ENCODE results near the gene ZBTB1.

DNA sequence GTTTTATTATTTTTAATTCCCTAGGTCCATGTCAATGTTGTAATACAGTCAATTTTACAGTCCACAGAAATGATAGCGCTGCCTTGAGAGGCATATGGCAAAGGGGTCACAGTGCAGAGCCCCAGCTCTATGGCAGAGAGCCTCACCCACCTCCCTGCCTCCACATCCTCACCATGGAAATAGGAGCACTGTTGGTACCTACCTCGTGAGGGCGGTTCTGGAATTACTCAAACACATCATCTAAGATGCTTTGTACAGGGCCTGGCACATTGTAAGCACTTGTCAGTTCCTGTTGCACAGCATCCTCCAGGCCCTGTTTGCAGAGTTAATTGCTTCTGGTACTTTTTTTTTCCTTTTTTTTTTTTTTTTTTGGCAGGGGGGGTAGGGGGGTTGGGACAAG lies 43.3 kb upstream of the ZBTB1 start:
- TF ChIP-seq CTCF (IDR thresholded peaks at IDR 0.05): no peak
- TF ChIP-seq POLR2A (IDR thresholded peaks at IDR 0.05): no peak
- no peak for TF ChIP-seq POLR2AphosphoS5 (IDR thresholded peaks at IDR 0.05; ENCODE audit: insufficient read depth in 1 of 2, low read depth in 1 of 2)
